Measurements from ENCODE around the gene FRMD1. TPM values are rescaled to one million over a fixed set of nuclear protein-coding genes. Genes with fewer than 3 reads are reported as not detected.
A peak's percentile ranks its signal among the peaks of the same experiment; 100 is the strongest.

Gene FRMD1
- total RNA-seq, 1 experiment from 2014 or later = 0.57 TPM

DNA sequence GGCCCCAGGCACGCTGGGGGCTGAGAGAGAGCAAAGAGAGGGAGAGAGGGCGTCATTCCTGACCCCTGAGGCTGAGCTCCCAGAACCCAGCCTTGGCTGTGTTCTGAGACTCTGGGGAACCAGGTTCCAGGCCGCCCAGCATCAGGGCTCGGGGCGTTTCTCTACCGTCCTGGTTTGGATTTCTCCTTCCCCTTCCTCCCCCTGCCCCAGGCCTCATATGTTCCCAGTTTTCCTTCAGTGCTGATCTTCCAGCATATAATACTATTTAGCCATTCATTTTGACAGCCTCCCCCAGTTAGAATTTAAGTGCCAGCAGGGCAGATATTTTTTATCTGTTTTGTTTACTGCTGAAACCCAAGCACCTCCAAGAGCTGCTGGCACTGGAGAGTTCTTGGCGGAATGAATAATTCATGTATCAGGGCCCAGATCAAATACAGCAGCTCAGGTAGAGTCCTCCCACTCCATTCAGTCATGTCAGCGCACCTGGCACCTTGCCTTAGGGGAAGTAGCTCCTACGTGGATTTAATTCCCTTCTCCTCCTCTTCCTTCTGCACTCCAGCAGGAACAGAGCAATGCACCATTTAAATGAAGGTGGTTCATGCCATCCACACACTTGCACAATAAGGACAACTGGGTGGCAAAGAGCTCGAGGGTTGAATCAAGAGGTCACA, 23.4 kb upstream of the FRMD1 start (continued):
- no peak for TF ChIP-seq ZSCAN18 (CRISPR knock-in tag; IDR thresholded peaks at IDR 0.05)

GRCh38 chr6:168101590-168102314, 22.7 kb upstream of the FRMD1 start:
- DNase-seq (ENCODE audit: low spot score) (peak; percentile 39), ATAC-seq (peak; percentile 21)
- ChIA-PET CTCF (interaction anchor here (0.7 to 1.8 kb wide), 8 partner anchors 8 to 106 kb away, joined by 3 to 11 read pairs (median 4); no protein-coding TSS in a partner anchor), POLR2A (no interaction called here)
- no peaks in the 10 kb centered on the region for H3K9me3 Mint-ChIP-seq
- no peak for TF ChIP-seq CBFB (CRISPR knock-in tag; IDR thresholded peaks at IDR 0.05; ENCODE audit: low read depth)
- peak; percentile 66 for TF ChIP-seq TP53 (CRISPR knock-in tag; IDR thresholded peaks at IDR 0.05)
- no peak for TF ChIP-seq ZNF232 (CRISPR knock-in tag; IDR thresholded peaks at IDR 0.05)
- no peak for TF ChIP-seq ZBTB21 (CRISPR knock-in tag; IDR thresholded peaks at IDR 0.05; ENCODE audit: borderline replicate concordance)
- TF ChIP-seq USF1 (CRISPR knock-in tag; IDR thresholded peaks at IDR 0.05) = no peak
- TF ChIP-seq ATF3 (CRISPR knock-in tag; conservative IDR thresholded peaks at IDR 0.05) = no peak
- TF ChIP-seq ZMAT4 (CRISPR knock-in tag; IDR thresholded peaks at IDR 0.05) = no peak
- no peak for TF ChIP-seq GABPB1 (CRISPR knock-in tag; IDR thresholded peaks at IDR 0.05)
- no peak for TF ChIP-seq CREB1 (CRISPR knock-in tag; IDR thresholded peaks at IDR 0.05)
- peak; percentile 9; the same call in 1 of the 2 replicates for TF ChIP-seq USF2 (CRISPR knock-in tag; IDR thresholded peaks at IDR 0.05)
- peaks cover 45% of the 10 kb centered on the region for H3K4me1 Mint-ChIP-seq
- H3K27me3 Mint-ChIP-seq (ENCODE audit: low read depth) = peaks cover 33% of the 10 kb centered on the region
- peak overlapping the region; percentile 54 for H3K4me3 Mint-ChIP-seq
- no peaks in the 10 kb centered on the region for H3K36me3 Mint-ChIP-seq
- no peak overlapping the region; the same call in 1 of the 2 replicates for H3K27ac Mint-ChIP-seq

- peaks cover 33% of the 10 kb centered on the region for H3K27me3 Mint-ChIP-seq (ENCODE audit: low read depth)
- CTCF ChIA-PET = interaction anchor here (1.0 to 2.5 kb wide), 4 partner anchors 29 to 56 kb away, joined by 3 to 20 read pairs (median 4); no protein-coding TSS in a partner anchor
- TF ChIP-seq ATF2 (CRISPR knock-in tag; IDR thresholded peaks at IDR 0.05; ENCODE audit: borderline replicate concordance, low read depth) (no peak), USF2 (CRISPR knock-in tag; IDR thresholded peaks at IDR 0.05) (0 out of 2 replicates have a peak, but pooled peaks have one; percentile 19)
- POLR2A ChIA-PET = no interaction called here
- no peaks in the 10 kb centered on the region for H3K36me3 Mint-ChIP-seq
- peaks cover 41% of the 10 kb centered on the region for H3K4me1 Mint-ChIP-seq
- no peaks in the 10 kb centered on the region for H3K9me3 Mint-ChIP-seq
- peak overlapping the region; percentile 12; the same call in 1 of the 2 replicates for H3K4me3 Mint-ChIP-seq
- H3K27ac Mint-ChIP-seq = no peak overlapping the region
- DNase-seq (ENCODE audit: low spot score) = no peak
- ATAC-seq = no peak
Observed at GRCh38 chr6:168100803-168101589, 22.0 kb upstream of the FRMD1 start.
